Measurements from ENCODE around the gene BSND. TPM values are rescaled to one million over a fixed set of nuclear protein-coding genes. Genes with fewer than 3 reads are reported as not detected.

The BSND gene
- polyA plus RNA-seq, 1 donor from 2014 or later, result not detected

DNA sequence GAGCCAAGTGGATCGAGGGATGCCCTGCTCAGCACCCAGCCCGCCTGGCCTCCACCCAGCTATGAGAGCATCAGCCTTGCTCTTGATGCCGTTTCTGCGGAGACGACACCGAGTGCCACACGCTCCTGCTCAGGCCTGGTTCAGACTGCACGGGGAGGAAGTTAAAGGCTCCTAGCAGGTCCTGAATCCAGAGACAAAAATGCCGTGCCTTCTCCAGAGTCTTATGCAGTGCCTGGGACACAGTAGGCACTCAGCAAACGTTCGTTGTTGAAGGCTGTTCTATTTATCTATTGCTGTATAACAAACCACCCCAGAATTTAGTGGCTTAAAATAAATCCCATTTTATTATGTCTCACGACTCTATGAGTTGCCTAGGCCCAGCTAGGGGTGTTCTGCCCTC lies 6.8 kb upstream of the BSND start:
- no peak for TF ChIP-seq TAF1 (IDR thresholded peaks at IDR 0.05; ENCODE audit: low read depth)
- no peak for TF ChIP-seq REST (IDR thresholded peaks at IDR 0.05; ENCODE audit: borderline replicate concordance)
- TF ChIP-seq, protein P1, sequence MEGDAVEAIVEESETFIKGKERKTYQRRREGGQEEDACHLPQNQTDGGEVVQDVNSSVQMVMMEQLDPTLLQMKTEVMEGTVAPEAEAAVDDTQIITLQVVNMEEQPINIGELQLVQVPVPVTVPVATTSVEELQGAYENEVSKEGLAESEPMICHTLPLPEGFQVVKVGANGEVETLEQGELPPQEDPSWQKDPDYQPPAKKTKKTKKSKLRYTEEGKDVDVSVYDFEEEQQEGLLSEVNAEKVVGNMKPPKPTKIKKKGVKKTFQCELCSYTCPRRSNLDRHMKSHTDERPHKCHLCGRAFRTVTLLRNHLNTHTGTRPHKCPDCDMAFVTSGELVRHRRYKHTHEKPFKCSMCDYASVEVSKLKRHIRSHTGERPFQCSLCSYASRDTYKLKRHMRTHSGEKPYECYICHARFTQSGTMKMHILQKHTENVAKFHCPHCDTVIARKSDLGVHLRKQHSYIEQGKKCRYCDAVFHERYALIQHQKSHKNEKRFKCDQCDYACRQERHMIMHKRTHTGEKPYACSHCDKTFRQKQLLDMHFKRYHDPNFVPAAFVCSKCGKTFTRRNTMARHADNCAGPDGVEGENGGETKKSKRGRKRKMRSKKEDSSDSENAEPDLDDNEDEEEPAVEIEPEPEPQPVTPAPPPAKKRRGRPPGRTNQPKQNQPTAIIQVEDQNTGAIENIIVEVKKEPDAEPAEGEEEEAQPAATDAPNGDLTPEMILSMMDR (IDR thresholded peaks at IDR 0.05; ENCODE audit: poor library complexity, severe bottlenecking), result no peak
- no peak for TF ChIP-seq SMC3 (conservative IDR thresholded peaks at IDR 0.05; ENCODE audit: poor library complexity)
- no peak for TF ChIP-seq RAD21 (conservative IDR thresholded peaks at IDR 0.05)
- TF ChIP-seq MXI1 (conservative IDR thresholded peaks at IDR 0.05; ENCODE audit: poor library complexity, severe bottlenecking), result no peak
- Histone ChIP-seq H3K27me3 (ENCODE audit: insufficient read depth, low read depth, low read length) (peaks cover 12% of the 10 kb centered on the region), H3K36me3 (ENCODE audit: insufficient read depth, low read length) (no peaks in the 10 kb centered on the region), H3K27ac (ENCODE audit: low read length) (no peak overlapping the region), H2AFZ (ENCODE audit: low read depth, low read length) (no peak overlapping the region), H3F3A (ENCODE audit: insufficient read depth, low read length, poor library complexity, severe bottlenecking) (no peaks in the 10 kb centered on the region), H3K79me2 (replicated peaks; ENCODE audit: insufficient read depth, low read length) (no peaks in the 10 kb centered on the region), H3K9me2 (ENCODE audit: insufficient read depth, low read length) (no peaks in the 10 kb centered on the region), H3K4me3 (ENCODE audit: low read length) (no peak overlapping the region), H3K4me2 (ENCODE audit: low read length) (no peak overlapping the region), H3K9ac (ENCODE audit: low read length) (no peak overlapping the region), H3K9me3 (ENCODE audit: low read length) (peaks cover 1% of the 10 kb centered on the region), H4K20me1 (ENCODE audit: insufficient read depth) (no peaks in the 10 kb centered on the region)

GRCh38 chr1:54993140-54993539 lies 5.6 kb upstream of the BSND start:
- Histone ChIP-seq H3K36me3 (ENCODE audit: insufficient read depth, low read length) (no peaks in the 10 kb centered on the region), H3K27me3 (ENCODE audit: insufficient read depth, low read depth, low read length) (peaks cover 24% of the 10 kb centered on the region), H3K27ac (ENCODE audit: low read length) (no peak overlapping the region), H3K4me2 (ENCODE audit: low read length) (no peak overlapping the region), H3K9ac (ENCODE audit: low read length) (no peak overlapping the region), H3K79me2 (replicated peaks; ENCODE audit: insufficient read depth, low read length) (no peaks in the 10 kb centered on the region), H3F3A (ENCODE audit: insufficient read depth, low read length, poor library complexity, severe bottlenecking) (no peaks in the 10 kb centered on the region), H4K20me1 (ENCODE audit: insufficient read depth) (no peaks in the 10 kb centered on the region), H2AFZ (ENCODE audit: low read depth, low read length) (no peak overlapping the region), H3K4me3 (ENCODE audit: low read length) (no peak overlapping the region), H3K9me2 (ENCODE audit: insufficient read depth, low read length) (no peaks in the 10 kb centered on the region), H3K9me3 (ENCODE audit: low read length) (peaks cover 2% of the 10 kb centered on the region)
- TF ChIP-seq TAF1 (IDR thresholded peaks at IDR 0.05; ENCODE audit: low read depth), result no peak
- TF ChIP-seq REST (IDR thresholded peaks at IDR 0.05; ENCODE audit: borderline replicate concordance), result no peak
- TF ChIP-seq, protein P1 (IDR thresholded peaks at IDR 0.05; ENCODE audit: poor library complexity, severe bottlenecking), result no peak
- no peak for TF ChIP-seq MXI1 (conservative IDR thresholded peaks at IDR 0.05; ENCODE audit: poor library complexity, severe bottlenecking)
- TF ChIP-seq RAD21 (conservative IDR thresholded peaks at IDR 0.05), result no peak
- no peak for TF ChIP-seq EZH2 (IDR thresholded peaks at IDR 0.05; ENCODE audit: borderline replicate concordance, insufficient read depth, low read length, poor library complexity, severe bottlenecking)
- TF ChIP-seq POLR2AphosphoS5 (IDR thresholded peaks at IDR 0.05), result no peak
- no peak for TF ChIP-seq SMC3 (conservative IDR thresholded peaks at IDR 0.05; ENCODE audit: poor library complexity)
- TF ChIP-seq EP300 (conservative IDR thresholded peaks at IDR 0.05; ENCODE audit: poor library complexity, severe bottlenecking), result no peak

All from neural cell (in vitro differentiated cells).